Measurements from ENCODE around the gene ALKBH7.
A peak's percentile ranks its signal among the peaks of the same experiment; 100 is the strongest.

The ALKBH7 gene

GRCh38 chr19:6424195-6424938 lies 51.8 kb downstream of the ALKBH7 start, which contains the start of gene KHSRP:
Gene KHSRP (minus strand): TSS chr19:6424811. CDS start chr19:6424701, 110 bp downstream.
- peak; percentile 38 for DNase-seq (ENCODE audit: low read depth)
